ENCODE data around the gene PDZD4. TPM values are rescaled to one million over a fixed set of nuclear protein-coding genes. Genes with fewer than 3 reads are reported as not detected.

The PDZD4 gene
- 1 to 10 TPM; 2.0 to 6.3 (median 3.0) TPM for total RNA-seq

GRCh38 chrX:153829799-153830639, at the start of gene PDZD4:
TSS of gene PDZD4 (minus strand) at chrX:153830544. CDS start at chrX:153830298, 246 bp downstream.
- TF ChIP-seq POLR2A (IDR thresholded peaks at IDR 0.05) (no peak), EP300 (IDR thresholded peaks at IDR 0.05) (no peak), CTCF (IDR thresholded peaks at IDR 0.05) (no peak), POLR2AphosphoS5 (IDR thresholded peaks at IDR 0.05) (no peak)
- Histone ChIP-seq H3K4me1 (peaks cover 18% of the 10 kb centered on the region), H3K9me3 (no peaks in the 10 kb centered on the region), H3K27me3 (peaks cover 15% of the 10 kb centered on the region), H3K36me3 (no peaks in the 10 kb centered on the region), H3K27ac (no peak within 1 kb of the TSS), H3K4me3 (peak within 1 kb of the TSS; percentile 48)
- WGBS, result 8% methylated on average over 26 of the region's 97 CpGs
- DNase-seq (ENCODE audit: low spot score in 2 of 2), result no peak

- Histone ChIP-seq H3K27me3 (peaks cover 65% of the 10 kb centered on the region), H3K36me3 (no peaks in the 10 kb centered on the region), H3K4me1 (peaks cover 4% of the 10 kb centered on the region), H3K4me3 (no peak overlapping the region), H3K9me3 (no peaks in the 10 kb centered on the region), H3K27ac (no peak overlapping the region)
- TF ChIP-seq EP300 (IDR thresholded peaks at IDR 0.05) (no peak), CTCF (IDR thresholded peaks at IDR 0.05) (no peak), POLR2AphosphoS5 (IDR thresholded peaks at IDR 0.05) (no peak), POLR2A (IDR thresholded peaks at IDR 0.05) (no peak)
- no peak for DNase-seq (ENCODE audit: low spot score in 2 of 2)
- 73% methylated on average over 5 of the region's 12 CpGs for WGBS
Measured at GRCh38 chrX:153879741-153880439, 49.5 kb upstream of the PDZD4 start.

- DNase-seq (ENCODE audit: low spot score in 2 of 2), result no peak
- peaks cover 57% of the 10 kb centered on the region for H3K27me3 ChIP-seq
- no peak for TF ChIP-seq CTCF (IDR thresholded peaks at IDR 0.05)
- TF ChIP-seq EP300 (IDR thresholded peaks at IDR 0.05), result no peak
- no peak for TF ChIP-seq POLR2AphosphoS5 (IDR thresholded peaks at IDR 0.05)
- no peak for TF ChIP-seq POLR2A (IDR thresholded peaks at IDR 0.05)
- no peak overlapping the region for H3K4me3 ChIP-seq
- H3K36me3 ChIP-seq, result no peaks in the 10 kb centered on the region
- no peak overlapping the region for H3K27ac ChIP-seq
- 19% methylated on average over 28 of the region's 28 CpGs for WGBS
- H3K9me3 ChIP-seq, result no peaks in the 10 kb centered on the region
- no peaks in the 10 kb centered on the region for H3K4me1 ChIP-seq
Measured at GRCh38 chrX:153878969-153879653, 48.8 kb upstream of the PDZD4 start.

- Histone ChIP-seq H3K27ac (no peak overlapping the region), H3K36me3 (no peaks in the 10 kb centered on the region), H3K4me3 (no peak overlapping the region), H3K9me3 (no peaks in the 10 kb centered on the region), H3K4me1 (no peaks in the 10 kb centered on the region), H3K27me3 (peaks cover 49% of the 10 kb centered on the region)
- TF ChIP-seq CTCF (IDR thresholded peaks at IDR 0.05) (no peak), POLR2A (IDR thresholded peaks at IDR 0.05) (no peak), POLR2AphosphoS5 (IDR thresholded peaks at IDR 0.05) (no peak), EP300 (IDR thresholded peaks at IDR 0.05) (no peak)
- 58% methylated on average over 3 of the region's 5 CpGs for WGBS
- no peak for DNase-seq (ENCODE audit: low spot score in 2 of 2)
Measured at GRCh38 chrX:153878345-153878744, 48.0 kb upstream of the PDZD4 start.
